ENCODE data around the gene ADAT3. TPM values are rescaled to one million over a fixed set of nuclear protein-coding genes. Genes with fewer than 3 reads are reported as not detected.
A peak's percentile ranks its signal among the peaks of the same experiment; 100 is the strongest.
"Not testable (repeated sequence)": the region's sequence is repeated elsewhere in the genome, so short reads cannot be mapped to it uniquely, and the experiment has no call there.

Gene ADAT3
- total RNA-seq, 1 experiment from 2014 or later, result 12.6 TPM

DNA sequence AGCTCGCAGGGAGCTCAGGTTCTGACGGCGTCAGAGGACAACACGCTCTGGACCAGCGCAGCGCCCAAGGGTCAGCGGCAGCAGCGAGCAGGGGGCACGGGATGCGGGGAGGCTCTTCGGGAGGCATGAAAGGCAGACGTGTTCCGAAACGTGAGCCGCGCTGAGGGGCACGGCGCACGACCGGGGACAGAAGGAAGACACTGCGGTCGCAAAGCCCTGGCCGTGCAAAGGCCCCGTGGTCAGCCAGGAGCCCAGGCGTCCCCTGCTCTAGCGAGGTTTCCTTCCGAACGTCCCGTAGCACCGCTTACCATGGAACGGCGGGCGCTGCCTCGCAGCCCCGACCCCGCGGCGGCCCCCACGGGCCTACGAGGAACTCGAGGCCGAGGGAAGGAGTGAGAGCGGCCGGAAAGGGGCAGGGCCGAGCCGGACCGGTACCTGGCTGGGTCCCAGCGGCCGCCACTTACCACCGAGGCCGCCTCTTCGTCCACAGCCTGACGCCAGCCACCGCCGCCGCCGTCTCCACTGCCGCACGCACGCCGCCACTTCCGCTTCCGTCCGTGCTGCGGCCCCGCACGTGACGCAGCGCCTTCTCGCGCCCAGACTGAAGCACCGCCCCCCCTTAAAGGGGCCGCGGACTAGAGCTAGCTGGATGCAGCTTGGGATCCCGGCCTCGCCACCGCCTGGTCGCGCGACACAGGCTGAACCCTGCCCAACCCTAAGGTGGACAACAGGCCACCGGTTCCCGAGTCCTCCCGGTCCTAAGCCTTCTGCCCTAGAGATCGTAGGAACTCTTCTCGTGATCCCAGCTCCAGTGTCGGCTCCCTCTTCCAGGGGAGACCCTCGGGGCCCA is 29.3 kb upstream of the ADAT3 start:
- Histone ChIP-seq H3K4me3 (ENCODE audit: low read depth, low read length) (peak overlapping the region; percentile 100), H3K4me1 (peaks cover 15% of the 10 kb centered on the region), H3K27me3 (replicated peaks; ENCODE audit: control insufficient read depth, insufficient read depth, low read length) (no peaks in the 10 kb centered on the region), H3K9me3 (no peaks in the 10 kb centered on the region), H3K36me3 (ENCODE audit: control insufficient read depth, insufficient read depth, low read length) (no peaks in the 10 kb centered on the region; the same call in 1 of the 2 replicates)
- Mint-ChIP-seq H3K36me3 (ENCODE audit: insufficient read depth, unreplicated experiment) (peaks cover 26% of the 10 kb centered on the region), H3K27ac (ENCODE audit: unreplicated experiment) (peak overlapping the region; percentile 87), H3K4me1 (ENCODE audit: low read depth, unreplicated experiment) (peaks cover 8% of the 10 kb centered on the region), H3K9me3 (ENCODE audit: unreplicated experiment) (no peaks in the 10 kb centered on the region), H3K27me3 (ENCODE audit: insufficient read depth, unreplicated experiment) (no peaks in the 10 kb centered on the region), H3K4me3 (ENCODE audit: unreplicated experiment) (peak overlapping the region; percentile 91)
- peak; percentile 84 to 89 for DNase-seq
- TF ChIP-seq, protein P1, sequence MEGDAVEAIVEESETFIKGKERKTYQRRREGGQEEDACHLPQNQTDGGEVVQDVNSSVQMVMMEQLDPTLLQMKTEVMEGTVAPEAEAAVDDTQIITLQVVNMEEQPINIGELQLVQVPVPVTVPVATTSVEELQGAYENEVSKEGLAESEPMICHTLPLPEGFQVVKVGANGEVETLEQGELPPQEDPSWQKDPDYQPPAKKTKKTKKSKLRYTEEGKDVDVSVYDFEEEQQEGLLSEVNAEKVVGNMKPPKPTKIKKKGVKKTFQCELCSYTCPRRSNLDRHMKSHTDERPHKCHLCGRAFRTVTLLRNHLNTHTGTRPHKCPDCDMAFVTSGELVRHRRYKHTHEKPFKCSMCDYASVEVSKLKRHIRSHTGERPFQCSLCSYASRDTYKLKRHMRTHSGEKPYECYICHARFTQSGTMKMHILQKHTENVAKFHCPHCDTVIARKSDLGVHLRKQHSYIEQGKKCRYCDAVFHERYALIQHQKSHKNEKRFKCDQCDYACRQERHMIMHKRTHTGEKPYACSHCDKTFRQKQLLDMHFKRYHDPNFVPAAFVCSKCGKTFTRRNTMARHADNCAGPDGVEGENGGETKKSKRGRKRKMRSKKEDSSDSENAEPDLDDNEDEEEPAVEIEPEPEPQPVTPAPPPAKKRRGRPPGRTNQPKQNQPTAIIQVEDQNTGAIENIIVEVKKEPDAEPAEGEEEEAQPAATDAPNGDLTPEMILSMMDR (IDR thresholded peaks at IDR 0.05; ENCODE audit: insufficient read depth in 1 of 2, low read depth in 1 of 2, low read length in 1 of 2, severe bottlenecking in 1 of 2, unreplicated experiment in 1 of 2), result no peak
- intact Hi-C loops (cut with micrococcal nuclease; ENCODE audit: unreplicated experiment), result no loop called here
- CTCF ChIA-PET, result interaction anchor here (0.9 to 1.3 kb wide), 5 partner anchors 9 to 22 kb away, joined by 4 to 8 read pairs (median 5); partner anchors contain the start of gene ABHD17A
- POLR2A ChIA-PET, result interaction anchor here (0.5 to 1.0 kb wide), 9 partner anchors 9 to 385 kb away, joined by 3 to 12 read pairs (median 4); partner anchors contain the start of genes ABHD17A, ADAT3, REEP6 and SCAMP4
- TSS peak; percentile 65 for BruUV-seq (replicated peaks)

DNA sequence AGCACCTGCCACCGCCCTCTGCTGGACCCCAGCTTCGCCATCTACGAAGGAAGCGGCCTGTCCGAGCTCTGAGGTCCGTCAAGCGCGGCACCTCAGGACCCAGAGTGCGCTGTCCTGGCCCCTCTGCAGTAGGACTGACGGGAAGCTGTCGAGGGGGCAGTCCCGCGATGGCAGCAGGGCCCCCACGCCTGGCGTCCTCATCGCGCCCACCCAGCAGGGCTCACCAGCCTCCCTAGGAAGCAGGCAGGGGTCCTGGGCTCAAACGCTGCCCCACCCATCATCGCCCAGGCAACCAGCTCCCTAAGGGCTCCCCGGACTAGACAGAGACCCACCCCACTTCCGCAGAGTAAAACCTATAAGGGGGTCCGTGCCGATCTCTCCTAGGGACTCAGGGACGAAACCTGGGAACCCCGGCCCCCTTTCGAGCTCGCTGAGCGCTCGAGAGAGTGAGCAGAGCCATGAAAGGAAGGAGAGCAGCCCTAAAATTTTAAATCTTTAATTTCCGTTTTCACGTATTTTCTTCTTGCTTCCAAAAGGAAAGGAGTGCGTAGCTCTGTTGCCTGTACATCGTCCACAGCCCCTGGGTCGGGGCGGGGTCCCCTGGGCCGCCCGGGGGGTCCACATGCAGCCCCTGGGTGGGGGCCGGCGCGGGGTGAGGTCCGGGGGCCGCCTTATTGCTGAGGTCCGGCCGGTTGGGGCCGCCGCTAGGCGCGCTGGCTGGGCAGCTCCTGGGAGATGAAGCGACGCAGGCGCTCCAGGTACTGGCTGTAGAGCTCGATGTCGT is 28.5 kb upstream of the ADAT3 start:
- H3K27me3 Mint-ChIP-seq (ENCODE audit: insufficient read depth, unreplicated experiment); H3K9me3 Mint-ChIP-seq (ENCODE audit: unreplicated experiment); intact Hi-C loops (cut with micrococcal nuclease; ENCODE audit: unreplicated experiment); BruUV-seq (replicated peaks); H3K27me3 ChIP-seq (replicated peaks; ENCODE audit: control insufficient read depth, insufficient read depth, low read length); H3K36me3 ChIP-seq (ENCODE audit: control insufficient read depth, insufficient read depth, low read length); H3K4me1 Mint-ChIP-seq (ENCODE audit: low read depth, unreplicated experiment); H3K9me3 ChIP-seq; DNase-seq: not testable (repeated sequence)
- Mint-ChIP-seq H3K4me3 (ENCODE audit: unreplicated experiment) (peak overlapping the region; percentile 91), H3K27ac (ENCODE audit: unreplicated experiment) (peak overlapping the region; percentile 87), H3K36me3 (ENCODE audit: insufficient read depth, unreplicated experiment) (peaks cover 26% of the 10 kb centered on the region)
- Histone ChIP-seq H3K4me1 (peaks cover 15% of the 10 kb centered on the region), H3K4me3 (ENCODE audit: low read depth, low read length) (peak overlapping the region; percentile 100)
- CTCF ChIA-PET, result interaction anchor here (0.5 to 1.3 kb wide), 5 partner anchors 8 to 142 kb away, joined by 3 to 8 read pairs (median 5); partner anchors contain the start of gene ABHD17A
- POLR2A ChIA-PET, result interaction anchor here (0.5 to 1.0 kb wide), 7 partner anchors 8 to 386 kb away, joined by 3 to 12 read pairs (median 4); partner anchors contain the start of genes ABHD17A, ADAT3, REEP6 and SCAMP4

DNA sequence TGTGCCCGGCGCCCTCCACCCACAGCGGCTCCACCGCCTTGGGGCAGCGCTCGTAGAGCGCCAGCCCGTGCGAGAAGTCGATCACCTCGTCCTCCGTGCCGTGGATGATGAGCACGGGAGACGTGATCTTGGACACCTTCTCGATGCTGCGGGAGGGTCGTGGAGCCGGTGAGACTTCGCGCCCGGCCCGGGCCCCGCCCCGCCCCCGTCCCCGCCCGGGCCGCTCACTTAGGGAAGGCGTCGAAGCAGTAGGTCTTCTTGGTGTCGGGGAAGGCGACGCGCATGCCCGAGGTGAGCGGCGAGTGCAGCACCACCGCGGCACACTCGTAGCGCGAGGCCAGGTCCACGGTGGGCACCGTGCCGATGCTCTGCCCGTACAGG is 27.9 kb upstream of the ADAT3 start:
- H3K9me3 Mint-ChIP-seq (ENCODE audit: unreplicated experiment); H3K36me3 ChIP-seq (ENCODE audit: control insufficient read depth, insufficient read depth, low read length); POLR2A ChIA-PET; DNase-seq; H3K4me3 Mint-ChIP-seq (ENCODE audit: unreplicated experiment); H3K27ac Mint-ChIP-seq (ENCODE audit: unreplicated experiment); CTCF ChIA-PET; H3K9me3 ChIP-seq; H3K27me3 ChIP-seq (replicated peaks; ENCODE audit: control insufficient read depth, insufficient read depth, low read length); H3K4me3 ChIP-seq (ENCODE audit: low read depth, low read length); H3K4me1 Mint-ChIP-seq (ENCODE audit: low read depth, unreplicated experiment); H3K27me3 Mint-ChIP-seq (ENCODE audit: insufficient read depth, unreplicated experiment); intact Hi-C loops (cut with micrococcal nuclease; ENCODE audit: unreplicated experiment); BruUV-seq (replicated peaks): not testable (repeated sequence)
- H3K36me3 Mint-ChIP-seq (ENCODE audit: insufficient read depth, unreplicated experiment), result peaks cover 26% of the 10 kb centered on the region
- H3K4me1 ChIP-seq, result peaks cover 15% of the 10 kb centered on the region

DNA sequence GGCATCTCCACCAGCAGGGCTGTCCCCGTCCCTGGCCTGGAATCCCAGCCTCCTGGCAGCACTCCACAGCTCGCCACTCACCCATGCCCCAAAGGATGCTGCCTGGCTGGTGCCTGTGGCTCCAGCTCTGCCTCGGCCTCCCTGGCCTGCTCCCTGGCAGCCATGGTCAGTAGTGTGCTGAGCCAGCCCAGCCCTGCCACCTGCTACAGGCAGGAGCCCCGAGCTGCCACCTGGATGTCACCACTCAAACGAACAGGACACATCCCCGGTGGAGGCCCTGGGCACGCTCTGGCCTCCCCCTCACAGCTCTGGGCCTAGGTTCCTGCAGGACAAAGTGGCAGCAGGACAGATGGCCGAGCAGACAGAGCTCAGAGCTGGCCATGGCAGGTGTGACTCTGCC is 26.6 kb upstream of the ADAT3 start:
- H3K36me3 ChIP-seq (ENCODE audit: control insufficient read depth, insufficient read depth, low read length); H3K9me3 ChIP-seq; H3K27me3 ChIP-seq (replicated peaks; ENCODE audit: control insufficient read depth, insufficient read depth, low read length); POLR2A ChIA-PET; H3K27ac Mint-ChIP-seq (ENCODE audit: unreplicated experiment); H3K4me3 Mint-ChIP-seq (ENCODE audit: unreplicated experiment); H3K9me3 Mint-ChIP-seq (ENCODE audit: unreplicated experiment); BruUV-seq (replicated peaks); DNase-seq; intact Hi-C loops (cut with micrococcal nuclease; ENCODE audit: unreplicated experiment); H3K27me3 Mint-ChIP-seq (ENCODE audit: insufficient read depth, unreplicated experiment); H3K4me3 ChIP-seq (ENCODE audit: low read depth, low read length); CTCF ChIA-PET: not testable (repeated sequence)
- H3K4me1 Mint-ChIP-seq (ENCODE audit: low read depth, unreplicated experiment), result peaks cover 14% of the 10 kb centered on the region
- peaks cover 14% of the 10 kb centered on the region for H3K4me1 ChIP-seq
- peaks cover 16% of the 10 kb centered on the region for H3K36me3 Mint-ChIP-seq (ENCODE audit: insufficient read depth, unreplicated experiment)

DNA sequence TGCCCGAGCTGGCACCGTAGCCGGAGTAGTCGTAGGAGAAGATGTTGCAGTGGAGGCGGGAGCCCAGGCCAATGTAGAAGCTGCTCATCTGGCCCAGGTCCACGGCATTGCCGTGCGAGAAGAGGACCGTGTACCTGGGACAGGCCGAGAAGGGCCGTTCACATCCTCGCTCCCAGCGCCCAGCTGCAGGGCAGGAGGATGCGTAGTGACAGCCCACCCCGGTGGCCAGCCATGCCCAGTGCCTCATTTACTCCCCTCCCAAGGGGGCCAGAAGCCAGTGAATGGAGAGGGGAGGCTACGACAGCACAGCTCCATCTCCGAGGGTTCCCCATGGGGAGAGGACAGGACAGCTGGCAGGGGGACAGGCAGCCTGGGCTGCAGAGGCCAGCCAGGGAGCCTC is 25.2 kb upstream of the ADAT3 start:
- intact Hi-C loops (cut with micrococcal nuclease; ENCODE audit: unreplicated experiment); BruUV-seq (replicated peaks): not testable (repeated sequence)
- POLR2A ChIA-PET, result interaction anchor here (0.5 kb wide), 1 partner anchor 1127 kb away, joined by 6 read pairs; no protein-coding TSS in a partner anchor

More for the DNA sequence above, 25.2 kb upstream of the ADAT3 start:
- H3K9me3 ChIP-seq; H3K27me3 Mint-ChIP-seq (ENCODE audit: insufficient read depth, unreplicated experiment); H3K36me3 ChIP-seq (ENCODE audit: control insufficient read depth, insufficient read depth, low read length); H3K27me3 ChIP-seq (replicated peaks; ENCODE audit: control insufficient read depth, insufficient read depth, low read length); DNase-seq; H3K9me3 Mint-ChIP-seq (ENCODE audit: unreplicated experiment); H3K27ac Mint-ChIP-seq (ENCODE audit: unreplicated experiment); CTCF ChIA-PET; H3K4me3 ChIP-seq (ENCODE audit: low read depth, low read length); H3K4me3 Mint-ChIP-seq (ENCODE audit: unreplicated experiment): not testable (repeated sequence)
- peaks cover 11% of the 10 kb centered on the region for H3K4me1 ChIP-seq
- Mint-ChIP-seq H3K36me3 (ENCODE audit: insufficient read depth, unreplicated experiment) (peaks cover 24% of the 10 kb centered on the region), H3K4me1 (ENCODE audit: low read depth, unreplicated experiment) (peaks cover 17% of the 10 kb centered on the region)

Data from Caco-2 (cell line).